ENCODE data around the gene ZNF438.
"Not testable (repeated sequence)": the region's sequence is repeated elsewhere in the genome, so short reads cannot be mapped to it uniquely, and the experiment has no call there.

ZNF438 gene

DNA sequence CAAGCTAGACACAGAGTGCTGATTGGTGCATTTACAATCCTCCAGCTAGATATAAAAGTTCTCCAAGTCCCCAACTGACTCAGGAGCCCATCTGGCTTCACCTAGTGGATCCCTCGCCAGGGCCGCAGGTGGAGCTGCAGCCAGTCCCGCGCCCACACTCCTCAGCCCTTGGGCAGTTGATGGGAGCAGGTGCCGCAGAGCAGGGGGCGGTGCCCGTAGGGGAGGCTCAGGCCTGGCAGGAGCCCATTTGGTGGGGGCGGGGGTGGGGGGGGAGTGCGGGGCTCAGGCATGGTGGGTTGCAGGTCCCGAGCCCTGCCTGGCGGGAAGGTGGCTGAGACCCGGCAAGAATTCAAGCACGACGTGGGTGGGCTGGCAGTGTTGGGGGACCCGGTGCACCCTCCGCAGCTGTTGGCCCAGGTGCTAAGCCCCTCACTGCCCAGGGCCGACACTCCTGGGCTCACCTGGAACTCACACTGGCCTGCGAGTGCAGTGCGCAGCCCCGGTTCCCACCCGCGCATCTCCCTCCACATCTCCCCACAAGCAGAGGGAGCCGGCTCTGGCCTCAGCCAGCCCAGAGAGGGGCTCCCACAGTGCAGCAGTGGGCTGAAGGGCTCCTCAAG is 101.7 kb downstream of the ZNF438 start:
- no peaks in the 10 kb centered on the region for H3K4me1 ChIP-seq (ENCODE audit: control insufficient read depth, low read depth, low read length)
- no peaks in the 10 kb centered on the region for H3K27me3 ChIP-seq (ENCODE audit: insufficient read depth, low read length, poor library complexity)
- H3K79me2 ChIP-seq (ENCODE audit: control insufficient read depth, insufficient read depth, low read length) = no peaks in the 10 kb centered on the region
- DNase-seq = no peak
- no CpG with 5 or more reads among the region's 23 CpGs for WGBS (ENCODE audit: extremely low coverage, insufficient coverage, low lambda C conversion rate)
- H3K79me1 ChIP-seq (ENCODE audit: low read length) = no peaks in the 10 kb centered on the region
- H4K5ac ChIP-seq (ENCODE audit: low read length) = no peak overlapping the region
- no peak overlapping the region for H3K4me2 ChIP-seq (ENCODE audit: low read length)
- no peak overlapping the region for H3K4ac ChIP-seq (ENCODE audit: low read depth, low read length)
- H4K8ac ChIP-seq (ENCODE audit: low read depth, low read length) = no peak overlapping the region
- no peak overlapping the region for H3K56ac ChIP-seq (ENCODE audit: low read length)
- no peak overlapping the region for H3K23ac ChIP-seq (ENCODE audit: low read length)
- H2BK15ac ChIP-seq (replicated peaks; ENCODE audit: low read depth) = no peak overlapping the region
- H3K36me3 ChIP-seq (ENCODE audit: control insufficient read depth, insufficient read depth, low read length) = no peaks in the 10 kb centered on the region
- no peak overlapping the region for H3K4me3 ChIP-seq (ENCODE audit: low read length)
- H2BK120ac ChIP-seq (ENCODE audit: low read depth, low read length) = no peak overlapping the region
- no peak overlapping the region for H3K9ac ChIP-seq (ENCODE audit: low read length)
- H3K18ac ChIP-seq (ENCODE audit: low read length) = no peak overlapping the region
- no peak overlapping the region for H2AK5ac ChIP-seq (ENCODE audit: low read length)
- no peak overlapping the region for H2BK5ac ChIP-seq (ENCODE audit: low read length)
- no peak overlapping the region for H3K27ac ChIP-seq (ENCODE audit: low read depth, low read length)

DNA sequence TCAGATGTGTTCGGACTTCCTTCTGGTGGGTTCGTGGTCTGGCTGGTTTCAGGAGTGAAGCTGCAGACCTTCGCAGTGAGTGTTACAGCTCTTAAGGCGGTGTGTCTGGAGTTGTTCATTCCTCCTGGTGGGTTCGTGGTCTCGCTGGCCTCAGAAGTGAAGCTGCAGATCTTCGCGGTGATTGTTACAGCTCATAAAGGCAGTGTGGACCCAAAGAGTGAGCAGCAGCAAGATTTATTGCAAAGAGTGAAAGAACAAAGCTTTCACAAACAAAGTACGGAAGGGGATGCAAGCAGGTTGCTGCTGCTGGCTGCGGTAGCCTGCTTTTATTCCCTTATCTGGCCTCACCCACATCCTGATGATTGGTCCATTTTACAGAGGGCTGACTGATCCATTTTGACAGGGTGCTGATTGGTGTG is 102.3 kb downstream of the ZNF438 start:
- no CpG with 5 or more reads among the region's 10 CpGs for WGBS (ENCODE audit: extremely low coverage, insufficient coverage, low lambda C conversion rate)
- not testable (repeated sequence) for H3K36me3 ChIP-seq (ENCODE audit: control insufficient read depth, insufficient read depth, low read length)

DNA sequence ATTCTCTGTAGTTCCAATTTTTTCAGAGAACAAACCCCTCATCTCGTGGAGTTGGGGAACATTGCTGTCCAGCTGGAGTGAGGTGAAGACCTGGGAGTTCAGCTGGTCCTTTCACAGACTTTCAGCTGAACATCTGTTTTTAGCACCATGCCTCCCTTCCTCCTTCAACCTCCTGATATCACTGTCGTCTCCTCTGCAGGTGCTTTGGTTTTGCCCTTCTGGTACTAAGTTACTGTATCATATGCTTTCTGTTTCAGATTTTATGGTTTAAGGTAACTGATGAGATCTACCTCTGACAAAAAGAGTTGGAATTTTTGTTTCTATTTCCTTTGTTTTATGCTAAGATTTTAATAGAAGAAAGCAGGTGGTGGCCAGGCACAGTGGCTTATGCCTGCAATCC is 102.9 kb downstream of the ZNF438 start:
- no peak overlapping the region for H4K8ac ChIP-seq (ENCODE audit: low read depth, low read length)
- H2AK5ac ChIP-seq (ENCODE audit: low read length) = no peak overlapping the region
- H3K23ac ChIP-seq (ENCODE audit: low read length) = no peak overlapping the region
- no peaks in the 10 kb centered on the region for H3K79me2 ChIP-seq (ENCODE audit: control insufficient read depth, insufficient read depth, low read length)
- DNase-seq = no peak
- H2BK120ac ChIP-seq (ENCODE audit: low read depth, low read length) = no peak overlapping the region
- no peak overlapping the region for H3K4me3 ChIP-seq (ENCODE audit: low read length)
- H3K4me2 ChIP-seq (ENCODE audit: low read length) = no peak overlapping the region
- H3K36me3 ChIP-seq (ENCODE audit: control insufficient read depth, insufficient read depth, low read length) = no peaks in the 10 kb centered on the region
- H4K5ac ChIP-seq (ENCODE audit: low read length) = no peak overlapping the region
- H2BK15ac ChIP-seq (replicated peaks; ENCODE audit: low read depth) = no peak overlapping the region
- no peaks in the 10 kb centered on the region for H3K79me1 ChIP-seq (ENCODE audit: low read length)
- no CpG with 5 or more reads among the region's 2 CpGs for WGBS (ENCODE audit: extremely low coverage, insufficient coverage, low lambda C conversion rate)
- H3K27me3 ChIP-seq (ENCODE audit: insufficient read depth, low read length, poor library complexity) = no peaks in the 10 kb centered on the region
- H3K4me1 ChIP-seq (ENCODE audit: control insufficient read depth, low read depth, low read length) = no peaks in the 10 kb centered on the region
- H2BK5ac ChIP-seq (ENCODE audit: low read length) = no peak overlapping the region
- H3K18ac ChIP-seq (ENCODE audit: low read length) = no peak overlapping the region
- no peak overlapping the region for H3K27ac ChIP-seq (ENCODE audit: low read depth, low read length)
- H3K56ac ChIP-seq (ENCODE audit: low read length) = no peak overlapping the region
- H3K4ac ChIP-seq (ENCODE audit: low read depth, low read length) = no peak overlapping the region
- no peak overlapping the region for H3K9ac ChIP-seq (ENCODE audit: low read length)

More for the DNA sequence above, 102.3 kb downstream of the ZNF438 start:
- not testable (repeated sequence) for H3K18ac ChIP-seq (ENCODE audit: low read length); H3K79me2 ChIP-seq (ENCODE audit: control insufficient read depth, insufficient read depth, low read length); H3K27ac ChIP-seq (ENCODE audit: low read depth, low read length); H2AK5ac ChIP-seq (ENCODE audit: low read length); H3K4ac ChIP-seq (ENCODE audit: low read depth, low read length); H3K56ac ChIP-seq (ENCODE audit: low read length); H3K23ac ChIP-seq (ENCODE audit: low read length); DNase-seq; H3K4me1 ChIP-seq (ENCODE audit: control insufficient read depth, low read depth, low read length); H3K4me3 ChIP-seq (ENCODE audit: low read length); H4K8ac ChIP-seq (ENCODE audit: low read depth, low read length); H3K27me3 ChIP-seq (ENCODE audit: insufficient read depth, low read length, poor library complexity); H3K79me1 ChIP-seq (ENCODE audit: low read length); H2BK5ac ChIP-seq (ENCODE audit: low read length); H3K9ac ChIP-seq (ENCODE audit: low read length); H2BK15ac ChIP-seq (replicated peaks; ENCODE audit: low read depth); H2BK120ac ChIP-seq (ENCODE audit: low read depth, low read length); H3K4me2 ChIP-seq (ENCODE audit: low read length); H4K5ac ChIP-seq (ENCODE audit: low read length)

DNA sequence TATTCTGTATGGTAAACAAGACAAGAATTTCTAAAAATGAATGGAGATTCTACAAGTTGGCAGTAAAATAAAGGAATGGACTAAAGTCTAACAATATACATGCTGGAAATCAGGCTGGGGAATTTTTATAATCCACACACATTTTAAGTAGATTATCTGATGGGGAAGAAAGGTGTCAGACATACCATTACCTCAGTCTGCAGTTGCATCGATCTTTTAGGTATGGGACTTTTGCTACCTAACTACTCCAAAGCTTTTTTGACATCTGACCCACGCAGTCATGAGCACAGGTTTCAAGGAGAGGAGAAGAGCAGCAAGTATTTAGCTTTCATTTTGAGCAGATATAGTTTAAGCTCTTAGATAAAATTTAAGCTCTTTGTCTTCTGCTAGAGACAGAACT is 113.0 kb downstream of the ZNF438 start:
- H3K4me1 ChIP-seq (ENCODE audit: control insufficient read depth, low read depth, low read length) = no peaks in the 10 kb centered on the region
- H3K27ac ChIP-seq (ENCODE audit: low read depth, low read length) = no peak overlapping the region

DNA sequence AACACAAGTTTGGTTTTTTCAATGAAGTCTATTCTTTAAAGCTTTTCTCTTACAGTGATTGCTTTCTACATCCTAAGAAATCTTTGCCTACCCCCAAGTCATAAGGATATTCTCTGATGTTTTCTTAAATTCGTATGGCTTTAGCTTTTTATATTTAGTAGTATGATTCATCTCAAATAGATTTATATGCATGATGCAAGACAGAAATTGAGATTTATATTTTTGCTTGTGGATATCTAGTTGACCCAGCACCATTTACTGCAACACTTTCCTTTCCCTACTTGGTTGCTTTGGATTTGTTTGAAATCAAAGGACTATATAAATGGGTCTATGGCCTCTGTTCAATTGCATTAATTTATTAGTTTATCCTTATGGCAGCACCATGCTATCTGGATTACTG is 113.9 kb downstream of the ZNF438 start:
- Histone ChIP-seq H3K18ac (ENCODE audit: low read length) (no peak overlapping the region), H2BK5ac (ENCODE audit: low read length) (no peak overlapping the region), H4K5ac (ENCODE audit: low read length) (no peak overlapping the region), H3K9ac (ENCODE audit: low read length) (no peak overlapping the region), H3K27me3 (ENCODE audit: insufficient read depth, low read length, poor library complexity) (no peaks in the 10 kb centered on the region), H2BK15ac (replicated peaks; ENCODE audit: low read depth) (no peak overlapping the region), H3K4me3 (ENCODE audit: low read length) (no peak overlapping the region), H3K36me3 (ENCODE audit: control insufficient read depth, insufficient read depth, low read length) (no peaks in the 10 kb centered on the region), H4K8ac (ENCODE audit: low read depth, low read length) (no peak overlapping the region), H3K79me2 (ENCODE audit: control insufficient read depth, insufficient read depth, low read length) (no peaks in the 10 kb centered on the region), H2BK120ac (ENCODE audit: low read depth, low read length) (no peak overlapping the region), H3K79me1 (ENCODE audit: low read length) (no peaks in the 10 kb centered on the region), H3K23ac (ENCODE audit: low read length) (no peak overlapping the region), H2AK5ac (ENCODE audit: low read length) (no peak overlapping the region), H3K4me1 (ENCODE audit: control insufficient read depth, low read depth, low read length) (no peaks in the 10 kb centered on the region), H3K4ac (ENCODE audit: low read depth, low read length) (no peak overlapping the region), H3K27ac (ENCODE audit: low read depth, low read length) (no peak overlapping the region), H3K4me2 (ENCODE audit: low read length) (no peak overlapping the region), H3K56ac (ENCODE audit: low read length) (no peak overlapping the region)
- no CpG with 5 or more reads among the region's 1 CpG for WGBS (ENCODE audit: extremely low coverage, insufficient coverage, low lambda C conversion rate)
- no peak for DNase-seq

More for the DNA sequence above, 113.0 kb downstream of the ZNF438 start:
- no peak overlapping the region for H2AK5ac ChIP-seq (ENCODE audit: low read length)
- H3K4me2 ChIP-seq (ENCODE audit: low read length) = no peak overlapping the region
- no peak overlapping the region for H2BK15ac ChIP-seq (replicated peaks; ENCODE audit: low read depth)
- no peak overlapping the region for H3K4ac ChIP-seq (ENCODE audit: low read depth, low read length)
- H4K8ac ChIP-seq (ENCODE audit: low read depth, low read length) = no peak overlapping the region
- H3K79me2 ChIP-seq (ENCODE audit: control insufficient read depth, insufficient read depth, low read length) = no peaks in the 10 kb centered on the region
- DNase-seq = peak; percentile 67
- H3K9ac ChIP-seq (ENCODE audit: low read length) = no peak overlapping the region
- H3K36me3 ChIP-seq (ENCODE audit: control insufficient read depth, insufficient read depth, low read length) = no peaks in the 10 kb centered on the region
- no peak overlapping the region for H3K23ac ChIP-seq (ENCODE audit: low read length)
- no peak overlapping the region for H3K56ac ChIP-seq (ENCODE audit: low read length)
- H4K5ac ChIP-seq (ENCODE audit: low read length) = no peak overlapping the region
- H3K4me3 ChIP-seq (ENCODE audit: low read length) = no peak overlapping the region
- H2BK120ac ChIP-seq (ENCODE audit: low read depth, low read length) = no peak overlapping the region
- H3K79me1 ChIP-seq (ENCODE audit: low read length) = no peaks in the 10 kb centered on the region
- no peaks in the 10 kb centered on the region for H3K27me3 ChIP-seq (ENCODE audit: insufficient read depth, low read length, poor library complexity)
- WGBS (ENCODE audit: extremely low coverage, insufficient coverage, low lambda C conversion rate) = no CpG with 5 or more reads among the region's 2 CpGs
- no peak overlapping the region for H2BK5ac ChIP-seq (ENCODE audit: low read length)
- H3K18ac ChIP-seq (ENCODE audit: low read length) = no peak overlapping the region

DNA sequence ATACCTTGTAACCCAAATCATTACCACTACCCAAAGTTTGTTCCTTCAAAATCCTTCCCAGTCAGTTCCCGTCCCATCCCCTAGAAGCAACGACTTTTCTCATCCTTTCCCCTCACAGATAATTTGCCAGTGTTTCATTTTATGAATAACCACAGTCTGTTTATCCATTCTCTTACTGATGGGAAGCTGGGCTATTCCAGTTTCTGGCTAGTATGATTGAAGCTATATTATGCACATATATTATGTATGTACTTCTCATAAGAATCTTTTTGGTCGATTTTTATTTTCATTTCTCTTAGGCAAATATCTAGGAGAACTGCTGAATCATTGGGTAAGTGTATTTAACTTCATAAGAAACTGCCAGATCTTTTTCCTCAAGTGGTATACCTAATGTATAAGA is 114.6 kb downstream of the ZNF438 start:
- WGBS (ENCODE audit: extremely low coverage, insufficient coverage, low lambda C conversion rate) = no CpG with 5 or more reads among the region's 3 CpGs
- H2AK5ac ChIP-seq (ENCODE audit: low read length) = no peak overlapping the region
- H3K36me3 ChIP-seq (ENCODE audit: control insufficient read depth, insufficient read depth, low read length) = no peaks in the 10 kb centered on the region
- H4K8ac ChIP-seq (ENCODE audit: low read depth, low read length) = no peak overlapping the region
- H2BK120ac ChIP-seq (ENCODE audit: low read depth, low read length) = no peak overlapping the region
- H3K9ac ChIP-seq (ENCODE audit: low read length) = no peak overlapping the region
- no peaks in the 10 kb centered on the region for H3K79me2 ChIP-seq (ENCODE audit: control insufficient read depth, insufficient read depth, low read length)
- no peak overlapping the region for H3K18ac ChIP-seq (ENCODE audit: low read length)
- H2BK15ac ChIP-seq (replicated peaks; ENCODE audit: low read depth) = no peak overlapping the region
- no peaks in the 10 kb centered on the region for H3K4me1 ChIP-seq (ENCODE audit: control insufficient read depth, low read depth, low read length)
- no peak for DNase-seq
- no peak overlapping the region for H3K4me3 ChIP-seq (ENCODE audit: low read length)
- H3K4ac ChIP-seq (ENCODE audit: low read depth, low read length) = no peak overlapping the region
- no peak overlapping the region for H2BK5ac ChIP-seq (ENCODE audit: low read length)
- H3K56ac ChIP-seq (ENCODE audit: low read length) = no peak overlapping the region
- H3K23ac ChIP-seq (ENCODE audit: low read length) = no peak overlapping the region
- H4K5ac ChIP-seq (ENCODE audit: low read length) = no peak overlapping the region
- no peaks in the 10 kb centered on the region for H3K79me1 ChIP-seq (ENCODE audit: low read length)
- H3K27me3 ChIP-seq (ENCODE audit: insufficient read depth, low read length, poor library complexity) = no peaks in the 10 kb centered on the region
- no peak overlapping the region for H3K27ac ChIP-seq (ENCODE audit: low read depth, low read length)
- no peak overlapping the region for H3K4me2 ChIP-seq (ENCODE audit: low read length)

Data from mesendoderm (in vitro differentiated cells).